GM12874 (cell line): Measurements from ENCODE around the gene ARFGAP3.

Experiments
- TF ChIP-seq, protein P1 (sequence below): IDR thresholded peaks from 2 replicates; pipeline ENCODE4 v1.5.1; 2011; ENCODE audit warnings: low read depth, mild to moderate bottlenecking, control low read depth, low read length, moderate library complexity; ENCODE audit not compliant: insufficient read depth

Gene ARFGAP3

DNA sequence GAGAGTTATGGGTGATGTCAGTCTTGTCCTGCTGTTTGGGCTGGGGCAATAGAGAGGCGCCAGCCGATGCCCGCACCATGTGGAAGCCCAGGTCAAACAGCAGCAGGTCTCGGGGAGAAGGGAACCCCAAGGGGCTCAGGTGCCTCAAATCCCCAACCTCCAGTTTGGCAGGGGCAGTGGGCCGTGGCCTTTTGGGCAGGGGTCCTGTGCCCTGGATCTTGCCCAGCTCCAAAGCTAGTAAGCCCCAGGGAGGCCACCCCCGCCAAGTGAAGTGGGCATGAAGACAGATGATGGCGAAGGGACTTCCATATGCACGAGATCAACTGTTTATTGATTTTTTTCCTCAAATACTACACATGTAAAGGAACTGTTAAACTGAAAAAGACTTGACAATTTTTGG is 12.4 kb upstream of the ARFGAP3 start:
- TF ChIP-seq, protein P1, sequence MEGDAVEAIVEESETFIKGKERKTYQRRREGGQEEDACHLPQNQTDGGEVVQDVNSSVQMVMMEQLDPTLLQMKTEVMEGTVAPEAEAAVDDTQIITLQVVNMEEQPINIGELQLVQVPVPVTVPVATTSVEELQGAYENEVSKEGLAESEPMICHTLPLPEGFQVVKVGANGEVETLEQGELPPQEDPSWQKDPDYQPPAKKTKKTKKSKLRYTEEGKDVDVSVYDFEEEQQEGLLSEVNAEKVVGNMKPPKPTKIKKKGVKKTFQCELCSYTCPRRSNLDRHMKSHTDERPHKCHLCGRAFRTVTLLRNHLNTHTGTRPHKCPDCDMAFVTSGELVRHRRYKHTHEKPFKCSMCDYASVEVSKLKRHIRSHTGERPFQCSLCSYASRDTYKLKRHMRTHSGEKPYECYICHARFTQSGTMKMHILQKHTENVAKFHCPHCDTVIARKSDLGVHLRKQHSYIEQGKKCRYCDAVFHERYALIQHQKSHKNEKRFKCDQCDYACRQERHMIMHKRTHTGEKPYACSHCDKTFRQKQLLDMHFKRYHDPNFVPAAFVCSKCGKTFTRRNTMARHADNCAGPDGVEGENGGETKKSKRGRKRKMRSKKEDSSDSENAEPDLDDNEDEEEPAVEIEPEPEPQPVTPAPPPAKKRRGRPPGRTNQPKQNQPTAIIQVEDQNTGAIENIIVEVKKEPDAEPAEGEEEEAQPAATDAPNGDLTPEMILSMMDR = no peak

DNA sequence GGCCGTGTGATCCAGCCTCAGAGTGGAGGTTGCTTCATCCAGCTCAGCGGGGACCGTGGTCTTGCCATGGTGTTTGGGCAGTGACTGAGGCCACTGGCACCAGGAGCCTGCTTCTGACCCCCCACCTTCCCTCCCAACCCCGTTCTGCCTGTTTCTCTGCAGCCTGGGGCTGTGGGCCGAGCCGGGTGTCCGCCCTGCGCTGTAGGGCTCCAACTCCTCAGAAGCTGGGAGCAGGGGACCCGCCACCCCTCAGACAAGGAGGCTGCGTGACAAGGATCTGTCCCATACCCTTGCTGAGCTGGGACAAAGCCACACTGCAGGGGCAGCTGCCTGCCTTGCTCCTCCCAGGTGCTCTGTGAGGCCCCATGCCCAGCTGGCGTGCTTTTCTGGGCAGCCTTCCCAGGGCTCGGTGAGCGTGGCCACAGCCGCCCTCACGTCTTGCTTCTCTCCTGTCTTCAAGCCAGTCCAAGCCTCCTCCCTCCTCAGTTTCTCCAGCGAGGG is 11.7 kb upstream of the ARFGAP3 start:
- TF ChIP-seq, protein P1 = no peak

DNA sequence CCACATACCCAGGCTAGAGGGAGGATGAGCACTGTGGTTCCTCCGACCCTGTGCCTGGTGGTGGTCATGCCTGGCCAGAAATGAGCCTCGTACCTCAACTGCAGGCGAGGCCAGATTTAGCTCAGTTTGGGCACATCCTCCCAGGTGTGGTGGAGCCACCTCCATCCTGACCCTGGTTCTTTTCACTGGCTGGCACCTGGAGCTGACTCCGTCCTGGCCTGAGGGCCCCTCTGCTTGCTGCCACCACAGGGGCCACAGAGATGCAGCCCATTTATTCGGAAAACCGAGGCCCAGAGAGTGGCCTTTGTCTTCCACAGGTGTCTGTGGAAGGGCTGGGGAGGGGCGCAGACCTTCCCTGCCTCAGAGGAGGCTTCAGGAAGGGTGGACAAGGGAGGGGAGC is 9.0 kb upstream of the ARFGAP3 start:
- TF ChIP-seq, protein P1 = no peak

DNA sequence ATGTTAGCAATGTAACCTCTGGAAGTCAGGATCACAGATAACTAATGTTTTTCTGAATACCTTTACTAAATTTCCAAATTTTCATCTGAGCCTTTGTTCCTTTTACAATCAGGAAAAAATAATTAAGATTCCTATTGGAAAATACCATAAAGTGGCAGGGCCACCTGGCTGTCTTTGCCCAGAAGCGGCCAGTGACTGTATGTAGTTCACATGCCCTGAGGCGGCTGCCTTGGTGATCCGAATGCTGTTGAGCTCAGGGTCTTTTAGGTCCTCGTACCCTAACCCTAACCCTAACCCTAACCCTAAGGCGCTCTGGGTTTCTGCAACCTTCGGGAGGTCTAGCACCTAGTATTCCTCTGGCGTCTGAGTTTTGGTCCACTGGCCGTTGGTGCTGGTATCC is 8.5 kb upstream of the ARFGAP3 start:
- TF ChIP-seq, protein P1 = no peak

DNA sequence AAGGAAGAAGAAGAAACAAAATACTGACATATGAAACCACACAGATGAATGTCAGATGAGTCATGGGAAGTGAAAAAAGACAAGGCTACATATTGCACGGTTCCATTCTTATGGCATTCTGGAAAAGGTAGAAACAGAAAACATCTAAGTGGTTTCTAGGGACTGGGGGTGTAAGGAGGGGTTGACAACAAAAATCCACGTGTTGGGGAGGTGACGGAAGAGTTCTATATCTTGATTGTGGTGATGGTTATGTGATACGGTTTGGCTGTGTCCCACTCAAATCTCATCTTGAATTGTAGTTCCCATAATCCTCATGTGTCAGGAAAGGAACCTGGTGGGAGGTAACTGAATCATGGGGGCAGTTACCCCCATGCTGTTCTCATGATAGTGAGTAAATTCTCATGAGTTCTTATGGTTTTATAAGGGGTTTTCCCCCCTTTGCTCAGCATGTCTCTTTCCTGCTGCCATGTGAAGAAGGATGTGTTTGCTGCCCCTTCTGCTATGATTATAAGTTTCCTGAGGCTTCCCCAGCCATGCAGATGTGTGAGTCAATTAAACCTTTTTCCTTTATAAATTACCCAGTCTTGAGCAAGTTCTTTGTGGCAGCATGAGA is 6.4 kb upstream of the ARFGAP3 start:
- TF ChIP-seq, protein P1 = no peak

DNA sequence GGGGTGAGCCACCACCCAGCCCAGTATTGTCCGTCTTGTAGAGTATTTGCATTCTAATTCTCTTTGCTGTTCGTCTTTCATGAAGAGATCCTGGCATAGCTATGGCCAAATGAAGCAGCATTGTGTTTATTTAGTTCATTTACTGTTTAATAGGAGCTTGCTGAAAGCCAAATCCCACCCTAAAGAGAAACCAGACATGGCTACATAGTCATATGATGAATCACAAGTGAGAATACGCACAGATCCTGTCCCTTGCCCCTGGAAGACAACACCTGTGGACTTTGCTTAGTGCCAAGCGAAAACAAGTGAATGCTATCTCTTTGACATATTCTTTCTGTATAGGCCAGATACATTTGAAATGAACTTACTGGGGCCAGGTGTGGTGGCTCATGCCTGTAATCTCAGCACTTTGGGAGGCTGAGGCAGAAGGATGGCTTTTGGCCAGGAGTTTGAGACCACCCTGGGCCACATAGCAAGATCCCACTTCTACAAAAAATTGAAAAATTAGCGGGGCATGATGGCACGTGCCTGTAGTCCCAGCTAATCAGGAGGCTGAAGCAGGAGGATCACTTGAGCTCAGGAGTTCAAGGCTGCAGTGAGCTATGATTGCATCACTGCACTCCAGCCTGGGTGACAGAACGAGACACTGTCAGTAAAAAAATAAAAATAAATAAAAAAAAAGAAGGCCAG is 5.1 kb upstream of the ARFGAP3 start:
- TF ChIP-seq, protein P1 = no peak

DNA sequence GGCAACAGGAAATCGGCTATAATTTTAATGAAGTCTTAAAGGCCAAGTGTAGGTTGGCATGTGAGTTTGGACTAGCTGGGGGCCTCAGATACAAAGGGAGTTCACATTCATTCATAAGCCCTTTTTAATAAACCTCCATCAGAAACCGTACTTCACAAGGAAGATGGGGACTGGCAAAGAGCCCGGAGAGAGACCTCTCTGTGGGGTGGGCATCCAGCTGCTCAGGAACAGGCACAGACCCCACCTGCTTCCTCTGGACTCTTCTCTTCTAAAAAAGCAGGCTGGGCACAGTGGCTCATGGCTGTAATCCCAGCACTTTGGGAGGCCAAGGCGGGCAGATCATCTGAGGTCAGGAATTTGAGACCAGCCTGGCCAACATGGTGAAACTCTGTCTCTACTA is 3.9 kb upstream of the ARFGAP3 start:
- TF ChIP-seq, protein P1 = no peak
